CD14-positive monocyte (primary cell): ENCODE results near the gene RHBDL3. TPM values are rescaled to one million over a fixed set of nuclear protein-coding genes. Genes with fewer than 3 reads are reported as not detected.

Experiments used
- DNase-seq, 3 donors: peaks; one replicate each; pipeline ENCODE4 v3.0.0-alpha.2; 2011 to 2022
- H2AFZ ChIP-seq: 2 replicates; pipeline ENCODE4 v1.6.0; 2012; ENCODE audit warnings: mild to moderate bottlenecking, low read depth, low read length, inconsistent platforms; ENCODE audit not compliant: insufficient read depth, poor library complexity, severe bottlenecking
- H3K27ac ChIP-seq, 2 donors: 1 replicate in 1 of 2; 2 replicates in 1 of 2; pipeline ENCODE4 v1.5.1; 2012 to 2013; ENCODE audit warnings: low read length in 2 of 2, control low read depth in 1 of 2, inconsistent platforms in 1 of 2, low read depth in 1 of 2, mild to moderate bottlenecking in 1 of 2
- H3K27me3 ChIP-seq, 2 donors: one replicate each; pipeline versions ENCODE4 v1.6.0 to v1.6.1; 2011 to 2013; ENCODE audit warnings: low read length in 2 of 2; ENCODE audit not compliant: control insufficient read depth in 2 of 2, insufficient read depth in 2 of 2
- H3K36me3 ChIP-seq, 2 donors: replicated peaks in 1 of 2; 1 replicate in 1 of 2; 2 replicates in 1 of 2; pipeline versions ENCODE4 v1.5.1 to v1.6.1; 2012 to 2013; ENCODE audit warnings: low read length in 2 of 2, control low read depth in 1 of 2, inconsistent platforms in 1 of 2, mild to moderate bottlenecking in 1 of 2; ENCODE audit not compliant: insufficient read depth in 2 of 2, control insufficient read depth in 1 of 2
- H3K4me1 ChIP-seq, 2 donors: 1 replicate in 1 of 2; 2 replicates in 1 of 2; pipeline versions ENCODE4 v1.5.1 to v1.6.1; 2012 to 2013; ENCODE audit warnings: low read length in 2 of 2, control low read depth in 1 of 2, inconsistent platforms in 1 of 2, mild to moderate bottlenecking in 1 of 2, moderate library complexity in 1 of 2; ENCODE audit not compliant: insufficient read depth in 2 of 2, control insufficient read depth in 1 of 2
- H3K4me2 ChIP-seq: replicated peaks from 2 replicates; pipeline ENCODE3; 2012; ENCODE audit warnings: low read length, moderate library complexity, mild to moderate bottlenecking; ENCODE audit not compliant: poor library complexity, severe bottlenecking; ENCODE audit errors: extremely low read depth
- H3K4me3 ChIP-seq, 3 experiments: fragments of 200-600 bp in 1 of 3; sonication (generic) in 1 of 3; replicated peaks in 1 of 3; 1 replicate in 2 of 3; 2 replicates in 1 of 3; pipeline ENCODE4 v1.5.1; 2011 to 2013; ENCODE audit warnings: low read length in 3 of 3, mild to moderate bottlenecking in 3 of 3, control low read depth in 2 of 3, low read depth in 2 of 3, inconsistent platforms in 1 of 3, moderate library complexity in 1 of 3
- H3K79me2 ChIP-seq: 2 replicates; pipeline ENCODE4 v1.6.0; 2012; ENCODE audit warnings: mild to moderate bottlenecking, control low read depth, inconsistent platforms, low read length, moderate library complexity; ENCODE audit not compliant: insufficient read depth
- H3K9ac ChIP-seq: 2 replicates; pipeline ENCODE4 v1.6.0; 2017; ENCODE audit warnings: low read length, mild to moderate bottlenecking; ENCODE audit not compliant: insufficient read depth, poor library complexity, severe bottlenecking
- H3K9me3 ChIP-seq, 2 donors: replicated peaks in 1 of 2; 1 replicate in 1 of 2; 2 replicates in 1 of 2; pipeline versions ENCODE4 v1.5.1 to v1.6.1; 2012 to 2013; ENCODE audit warnings: low read length in 2 of 2, control low read depth in 1 of 2; ENCODE audit not compliant: control insufficient read depth in 1 of 2, insufficient read depth in 1 of 2
- H4K20me1 ChIP-seq: 2 replicates; pipeline ENCODE4 v1.6.0; 2012; ENCODE audit warnings: mild to moderate bottlenecking, low read length, control low read depth, moderate library complexity; ENCODE audit not compliant: insufficient read depth
- H3K27ac Mint-ChIP-seq, 7 donors: one replicate each; pipeline ENCODE4 v1.8.0; 2020; ENCODE audit warnings: mild to moderate bottlenecking in 7 of 7, mixed read lengths in 7 of 7, moderate library complexity in 6 of 7, inconsistent platforms in 2 of 7
- H3K27me3 Mint-ChIP-seq, 3 donors: one replicate each; pipeline ENCODE4 v1.8.0; 2021 to 2022; ENCODE audit warnings: low read depth in 3 of 3, mild to moderate bottlenecking in 3 of 3, mixed read lengths in 3 of 3, moderate library complexity in 3 of 3, inconsistent platforms in 1 of 3
- H3K36me3 Mint-ChIP-seq, 2 donors: one replicate each; pipeline ENCODE4 v1.8.0; 2020; ENCODE audit warnings: mixed read lengths in 2 of 2, inconsistent platforms in 1 of 2, mild to moderate bottlenecking in 1 of 2
- H3K4me1 Mint-ChIP-seq: one replicate; pipeline ENCODE4 v1.8.0; 2020; ENCODE audit warnings: mild to moderate bottlenecking, mixed read lengths
- H3K4me3 Mint-ChIP-seq, 2 donors: one replicate each; pipeline ENCODE4 v1.8.0; 2020; ENCODE audit warnings: mild to moderate bottlenecking in 2 of 2, mixed read lengths in 2 of 2, moderate library complexity in 1 of 2
- H3K9me3 Mint-ChIP-seq, 7 donors: one replicate each; pipeline ENCODE4 v1.8.0; 2020 to 2022; ENCODE audit warnings: mixed read lengths in 7 of 7, mild to moderate bottlenecking in 6 of 7, moderate library complexity in 6 of 7, inconsistent platforms in 2 of 7
- CTCF ChIP-seq: fragments of 200-600 bp; IDR thresholded peaks from one replicate; pipeline ENCODE4 v1.8.0; 2022; ENCODE audit warnings: antibody characterized with exemption, mild to moderate bottlenecking
- WGBS: methylation state at CpG from one replicate; pipeline ENCODE4 v1.1.5; 2013; ENCODE audit warnings: missing lambda C conversion rate; ENCODE audit not compliant: insufficient coverage; 5-methylcytosine and 5-hydroxymethylcytosine counted together
- intact Hi-C, 2 donors: fragments of 100-400 bp; cut with micrococcal nuclease; formaldehyde crosslinking; loops; one replicate each; pipeline versions ENCODE4 v1.15.0 to v1.15.1; 2023
- polyA plus RNA-seq, 3 donors: library from polyadenylated mRNA; depleted of rRNA in 1 of 3; unstranded in 2 of 3; stranded (reverse) in 1 of 3; fragments of 300-500 nt in 2 of 3; fragments of >200 nt in 1 of 3; fragmentation: Illumina TruSeq in 2 of 3; gene quantifications; 1 replicate in 2 of 3; 2 replicates in 1 of 3; pipeline ENCODE4 v1.2.3, GENCODE V29; 2012 to 2021

The RHBDL3 gene
- polyA plus RNA-seq, 3 donors = 0.05 TPM; not detected in 2

GRCh38 chr17:32275060-32276042 is 9.7 kb downstream of the RHBDL3 start:
- Histone ChIP-seq H3K27me3 (peaks cover 5 to 21% of the 10 kb centered on the region in 2 donors), H3K9me3 (no peaks in the 10 kb centered on the region), H3K36me3 (no peaks in the 10 kb centered on the region), H4K20me1 (peaks cover 4% of the 10 kb centered on the region), H3K9ac (no peak overlapping the region), H3K27ac (peak overlapping the region in 1 of 2 donors; percentile 56), H3K4me1 (peaks cover 26 to 30% of the 10 kb centered on the region in 2 donors), H3K79me2 (no peaks in the 10 kb centered on the region), H3K4me2 (peak overlapping the region; percentile 18), H2AFZ (no peak overlapping the region), H3K4me3 (no peak overlapping the region)
- Mint-ChIP-seq H3K27ac (peak overlapping the region; percentile 14 to 93 (median 87)), H3K4me1 (peaks cover 41% of the 10 kb centered on the region), H3K4me3 (peak overlapping the region; percentile 54 to 59), H3K36me3 (peaks cover 0 to 3% of the 10 kb centered on the region in 2 donors), H3K9me3 (peaks cover 0 to 6% (median 0%) of the 10 kb centered on the region in 7 donors), H3K27me3 (peaks cover 36 to 42% (median 41%) of the 10 kb centered on the region in 3 donors)
- WGBS = 38% methylated on average over 8 of the region's 19 CpGs
- intact Hi-C loops = loop anchor here in 1 of 2 donors (1.0 kb wide), 2 partner anchors 9 to 43 kb away; no protein-coding TSS in a partner anchor
- TF ChIP-seq CTCF = no peak
- peak; percentile 54 to 91 (median 79) for DNase-seq

- H3K79me2 ChIP-seq = no peaks in the 10 kb centered on the region
- DNase-seq = peak; percentile 49 to 78 (median 65)
- peak overlapping the region in 1 of 2 donors; percentile 59 for H3K4me3 Mint-ChIP-seq
- H3K27me3 ChIP-seq = peaks cover 4 to 15% of the 10 kb centered on the region in 2 donors
- H3K36me3 ChIP-seq = no peaks in the 10 kb centered on the region
- peaks cover 0 to 6% (median 0%) of the 10 kb centered on the region in 7 donors for H3K9me3 Mint-ChIP-seq
- H3K36me3 Mint-ChIP-seq = peaks cover 0 to 3% of the 10 kb centered on the region in 2 donors
- peak overlapping the region in 1 of 2 donors; percentile 56 for H3K27ac ChIP-seq
- H4K20me1 ChIP-seq = peaks cover 4% of the 10 kb centered on the region
- H3K27ac Mint-ChIP-seq = peak overlapping the region; percentile 42 to 91 (median 82)
- intact Hi-C loops = loop anchor here in 1 of 2 donors (1.0 kb wide), 2 partner anchors 10 to 42 kb away; no protein-coding TSS in a partner anchor
- H3K9ac ChIP-seq = no peak overlapping the region
- TF ChIP-seq CTCF = no peak
- H3K27me3 Mint-ChIP-seq = peaks cover 28 to 37% (median 37%) of the 10 kb centered on the region in 3 donors
- H3K4me2 ChIP-seq = peak overlapping the region; percentile 18
- no peak overlapping the region for H2AFZ ChIP-seq
- H3K9me3 ChIP-seq = no peaks in the 10 kb centered on the region
- H3K4me1 Mint-ChIP-seq = peaks cover 41% of the 10 kb centered on the region
- peaks cover 26 to 30% of the 10 kb centered on the region in 2 donors for H3K4me1 ChIP-seq
- H3K4me3 ChIP-seq = no peak overlapping the region
- WGBS = 0% methylated on average over 2 of the region's 4 CpGs
Measured at GRCh38 chr17:32276171-32276601, 10.6 kb downstream of the RHBDL3 start.
